NK-92 (cell line): ENCODE measurements around the gene MOCS3.

ENCODE experiments used
- DNase-seq: peaks from one replicate; lab custom pipeline; 2025; ENCODE audit not compliant: unreplicated experiment; lab: John Stamatoyannopoulos, UW

MOCS3 gene

DNA sequence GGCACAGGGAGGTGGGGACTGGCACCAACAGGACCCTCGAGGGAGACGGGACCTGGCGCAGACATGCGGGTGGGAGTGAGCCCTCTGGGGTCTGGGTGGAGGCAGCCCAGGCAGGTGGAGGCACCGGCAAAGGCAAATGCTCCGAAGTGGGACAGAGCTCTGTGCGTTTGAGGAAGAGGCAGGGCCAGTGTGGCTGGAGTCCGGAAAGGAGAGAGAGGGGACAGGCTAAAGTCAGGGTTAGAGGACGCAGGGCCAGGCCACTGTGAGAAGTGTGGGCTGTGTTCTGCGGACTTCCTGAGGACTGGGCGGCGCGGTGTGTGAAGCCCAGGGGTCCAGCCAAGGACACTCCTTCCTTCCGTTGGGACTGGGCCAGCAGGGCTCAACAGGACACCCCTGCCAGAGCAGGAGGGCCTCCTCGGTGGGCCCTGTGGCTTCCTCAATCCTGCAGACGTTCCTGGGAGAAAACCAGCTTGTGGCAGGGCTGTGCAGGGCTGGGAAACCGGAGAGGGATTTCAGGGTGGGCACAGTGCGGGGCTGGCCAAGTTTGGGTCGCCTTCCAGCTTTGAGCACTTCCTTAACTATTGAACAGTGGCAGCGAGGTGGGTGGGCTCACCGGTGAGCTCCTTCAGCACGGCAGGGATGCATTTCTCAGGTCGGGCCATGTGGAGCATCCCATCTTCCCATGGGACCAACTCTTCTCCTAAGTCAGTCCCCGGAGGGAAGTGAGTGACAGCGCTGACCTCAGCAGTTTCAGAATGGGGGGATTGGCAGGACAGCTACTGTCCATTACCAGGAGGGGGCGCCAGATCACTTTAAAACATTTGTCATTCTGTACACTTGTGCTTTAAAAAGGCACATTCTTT, 22.5 kb downstream of the MOCS3 start:
- no peak for DNase-seq

DNA sequence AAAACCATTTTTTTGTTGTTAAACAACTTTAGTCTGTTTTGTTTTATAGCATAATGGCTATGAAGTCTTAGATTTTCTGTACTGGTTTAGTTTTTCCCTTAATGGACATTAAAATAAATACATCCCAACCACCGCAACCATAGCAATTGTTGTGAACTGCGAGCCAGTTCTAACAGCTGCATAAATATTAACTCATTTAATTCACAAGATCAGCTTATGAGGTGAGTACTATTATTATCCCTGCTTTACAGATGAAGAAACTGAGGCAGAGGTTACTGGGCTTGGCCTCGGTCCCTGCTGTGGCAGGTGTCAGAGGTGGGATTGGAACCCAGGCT, 23.1 kb downstream of the MOCS3 start:
- DNase-seq, result no peak

DNA sequence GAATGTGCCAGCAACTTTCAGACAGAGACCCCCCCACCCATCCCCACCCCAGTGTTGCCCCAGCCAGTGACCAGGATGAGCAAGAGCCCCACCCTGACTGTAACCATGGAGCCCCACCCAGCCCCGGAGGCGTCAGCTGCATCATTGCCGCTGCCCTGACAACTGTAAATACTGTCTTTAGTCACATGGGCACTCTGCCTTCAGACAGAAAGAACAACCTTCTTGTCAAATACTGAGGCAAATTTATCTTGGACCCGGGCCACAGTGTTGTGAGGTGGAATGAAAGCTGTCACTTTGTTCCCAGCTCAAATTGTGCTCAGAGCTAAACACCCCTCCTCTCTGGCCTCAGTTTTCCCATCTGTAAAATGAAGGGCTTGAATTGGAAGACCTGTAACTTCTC, 23.7 kb downstream of the MOCS3 start:
- no peak for DNase-seq

DNA sequence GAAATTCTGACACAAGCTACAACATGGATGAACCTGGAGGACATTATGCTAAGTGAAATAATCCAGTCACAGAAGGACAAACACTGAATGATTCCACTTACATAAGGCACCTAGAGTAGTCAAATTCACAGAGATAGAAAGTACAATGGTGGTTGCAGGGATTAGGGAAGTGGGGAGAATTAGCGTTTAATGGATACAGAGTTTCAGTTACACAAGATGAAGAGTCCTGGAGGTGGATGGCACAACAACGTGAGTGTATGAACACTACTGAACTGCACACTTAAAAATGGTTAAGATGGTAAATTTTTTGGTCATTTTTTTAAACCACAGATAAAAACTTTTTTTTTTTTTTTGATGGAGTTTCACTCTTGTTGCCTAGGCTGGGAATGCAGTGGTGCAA, 24.7 kb downstream of the MOCS3 start:
- no peak for DNase-seq

DNA sequence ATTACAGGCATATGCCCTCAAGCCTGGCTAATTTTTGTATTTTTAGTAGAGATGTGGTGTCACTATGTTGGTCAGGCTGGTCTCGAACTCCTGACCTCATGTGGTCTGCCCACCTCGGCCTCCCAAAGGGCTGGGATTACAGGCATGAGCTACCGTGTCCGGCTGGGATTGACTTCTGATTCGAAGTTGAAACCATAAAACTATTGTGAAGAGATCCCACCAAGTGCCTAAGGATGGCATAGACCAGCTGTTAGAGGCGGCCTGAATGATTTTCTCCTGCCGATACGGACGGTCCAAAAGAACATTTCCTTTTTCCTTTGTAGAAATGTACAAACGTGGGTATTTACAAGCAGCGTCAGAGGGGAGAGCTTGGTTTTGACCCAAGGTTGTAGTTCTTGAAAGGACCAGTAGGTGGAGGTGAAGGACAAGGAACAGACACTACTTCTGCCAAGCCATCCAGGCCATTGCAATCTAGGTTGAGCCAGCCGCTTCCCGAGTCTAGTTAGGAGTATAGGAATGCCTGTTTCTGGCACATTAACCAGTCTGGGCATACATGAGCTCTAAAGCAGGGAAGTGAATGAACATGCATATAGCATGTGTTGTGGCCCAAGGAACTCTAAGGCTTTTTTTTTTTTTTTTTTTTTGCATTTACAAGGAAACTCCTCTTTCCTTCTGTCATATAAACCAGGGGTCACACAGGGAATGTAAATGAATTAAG, 29.0 kb downstream of the MOCS3 start:
- no peak for DNase-seq

DNA sequence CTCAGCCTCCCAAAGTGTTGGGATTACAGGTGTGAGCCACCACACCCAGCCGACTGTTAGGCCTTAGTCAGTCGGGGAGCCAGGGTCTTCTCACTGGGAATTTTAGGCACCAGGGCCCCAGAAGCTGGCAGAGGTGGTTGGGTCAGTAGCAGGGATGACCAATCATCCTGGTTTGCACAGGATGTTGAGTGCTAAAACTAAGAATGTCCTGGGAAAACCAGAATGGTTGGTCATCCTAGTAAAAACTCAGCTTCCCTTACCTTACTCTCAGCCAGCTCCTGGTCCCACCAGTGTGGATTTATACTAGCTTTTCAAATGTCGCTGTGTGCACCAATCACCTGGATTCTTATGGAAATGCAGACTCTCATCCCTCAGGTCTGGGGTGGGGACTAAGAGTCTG, 32.5 kb downstream of the MOCS3 start:
- DNase-seq, result no peak

DNA sequence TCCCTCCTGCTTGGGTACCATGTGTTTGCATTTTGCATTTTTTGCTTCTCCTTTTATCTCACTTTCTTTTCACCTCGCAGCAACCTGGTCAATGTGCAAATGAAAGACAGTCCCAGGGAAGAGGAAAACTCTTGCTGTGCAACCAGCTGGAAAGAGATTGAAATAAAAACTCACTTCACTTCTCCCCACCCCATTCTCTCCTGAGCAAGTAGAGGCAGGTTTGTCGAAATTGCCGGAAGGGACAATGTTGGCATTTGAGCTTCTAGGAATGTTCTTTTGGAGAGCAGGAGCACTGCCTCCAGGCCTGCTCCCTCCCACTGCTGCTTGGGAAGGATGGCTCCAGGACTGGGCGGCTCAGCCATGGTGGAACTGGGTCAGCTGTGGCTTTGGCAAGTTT, 33.7 kb downstream of the MOCS3 start:
- DNase-seq, result no peak

DNA sequence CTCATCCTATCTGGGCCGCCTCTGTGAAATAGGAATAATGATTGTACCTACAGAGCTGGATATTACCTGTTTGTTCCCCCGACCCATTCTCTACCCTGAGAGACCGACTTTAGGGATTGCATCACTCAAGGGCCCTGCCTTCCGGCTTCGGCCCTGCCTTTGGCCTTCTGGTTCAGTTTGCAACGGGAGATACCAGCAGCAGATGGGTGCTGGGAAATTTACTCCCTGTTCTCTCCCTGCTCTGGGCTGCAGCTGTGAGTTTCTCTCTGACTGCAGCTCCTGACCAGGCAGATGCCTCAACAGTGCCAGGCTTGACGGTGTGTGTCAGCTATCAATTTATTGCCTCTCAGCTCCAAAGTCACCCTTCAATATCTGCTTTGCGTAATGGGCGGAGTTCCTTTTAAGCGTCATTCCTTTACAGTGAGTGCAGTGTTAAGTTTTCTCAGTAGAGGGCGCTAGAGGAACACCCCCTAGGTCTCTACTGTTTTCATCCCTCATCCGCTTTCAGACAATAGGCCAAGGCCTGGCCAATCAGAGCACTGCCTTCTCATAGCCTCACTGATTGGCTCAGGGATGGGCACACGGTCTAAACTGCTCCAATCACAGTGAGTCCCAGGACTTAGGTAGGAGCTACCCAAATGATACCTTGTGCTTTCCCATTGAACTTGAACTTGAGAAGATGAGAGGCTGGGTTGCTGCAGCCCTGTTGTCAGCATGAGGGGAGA, 34.3 kb downstream of the MOCS3 start:
- DNase-seq, result no peak

DNA sequence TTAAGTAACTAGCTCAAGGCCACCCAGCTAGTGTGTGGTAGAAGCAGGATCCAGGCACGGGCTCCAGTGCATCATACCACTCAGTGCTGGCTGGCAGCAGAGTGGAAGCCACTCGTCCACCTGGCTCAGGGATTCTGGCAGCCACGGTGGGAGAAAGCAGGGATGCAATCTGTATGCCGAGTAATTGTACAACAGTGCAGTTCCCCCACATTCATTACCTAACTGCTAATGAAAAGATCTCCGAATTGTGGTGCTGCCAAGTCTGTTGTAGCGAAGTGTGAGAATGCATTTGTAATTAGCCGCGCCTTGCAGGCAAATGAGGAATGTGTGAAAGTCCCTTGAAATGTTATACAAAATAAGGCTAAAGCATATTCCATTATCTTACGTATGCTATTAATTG, 35.3 kb downstream of the MOCS3 start:
- no peak for DNase-seq

DNA sequence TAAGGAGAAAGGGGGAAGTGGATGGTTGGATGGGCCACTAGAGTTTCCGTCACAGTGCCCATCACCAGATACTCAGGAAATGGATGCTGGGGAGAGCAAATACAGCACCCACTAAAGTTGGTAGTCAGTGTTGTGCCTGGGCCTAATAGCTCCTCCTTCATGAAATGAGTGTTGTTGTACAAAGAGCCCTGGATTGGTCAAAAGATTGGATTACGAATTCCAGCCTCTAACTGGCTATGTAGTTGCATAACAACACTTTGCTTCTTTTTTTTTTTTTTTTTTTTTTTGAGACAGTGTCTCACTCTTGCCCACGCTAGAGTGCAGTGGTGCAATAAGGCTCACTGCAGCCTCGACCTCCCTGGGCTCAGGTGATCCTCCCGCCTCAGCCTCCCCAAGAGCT, 36.9 kb downstream of the MOCS3 start:
- no peak for DNase-seq

DNA sequence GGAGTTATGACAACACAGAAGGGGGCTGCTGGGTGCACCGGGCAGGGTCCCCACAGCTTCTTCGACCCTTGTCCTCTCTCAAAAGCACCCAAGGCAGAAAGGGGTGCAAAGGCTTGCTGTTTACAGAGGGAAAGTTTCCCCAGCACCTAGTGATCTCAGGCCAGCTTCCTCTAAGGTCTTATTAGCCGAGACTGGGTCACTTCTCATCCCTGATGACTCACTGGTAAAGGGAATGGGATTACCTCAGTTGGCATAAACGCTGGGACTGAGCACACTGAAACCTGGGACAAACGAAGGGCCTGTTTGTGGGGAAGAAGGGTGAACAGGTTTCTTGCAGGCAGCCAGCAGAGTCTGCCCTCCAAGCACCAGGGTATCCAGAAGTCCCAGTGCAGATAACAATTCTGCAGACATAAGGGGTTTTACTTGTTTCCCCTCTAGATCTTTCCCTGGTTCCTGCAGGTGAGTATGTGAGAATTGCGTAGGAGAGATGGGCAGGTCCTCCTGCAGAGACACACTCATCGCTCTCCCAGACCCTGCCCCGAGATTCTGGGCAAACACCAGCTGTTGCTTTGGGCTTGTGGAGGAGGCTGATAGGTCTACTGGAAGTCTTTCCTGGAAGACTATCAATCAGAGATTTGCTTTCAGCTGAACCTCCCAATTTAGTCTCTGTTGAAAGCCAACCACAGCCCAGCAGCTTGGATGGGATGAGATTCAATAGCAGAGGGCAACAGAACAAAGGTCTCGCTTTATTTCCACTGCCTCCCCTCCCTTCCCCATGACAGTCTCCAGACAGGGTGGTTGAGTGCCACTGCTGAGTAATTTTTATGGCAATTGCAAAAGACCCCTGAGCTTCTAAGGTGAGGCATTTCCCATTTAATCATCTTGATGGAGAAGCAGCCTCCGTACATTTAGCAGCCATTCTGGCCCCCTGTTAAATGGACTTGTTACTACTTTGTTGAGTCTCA, 38.6 kb downstream of the MOCS3 start:
- DNase-seq, result no peak

DNA sequence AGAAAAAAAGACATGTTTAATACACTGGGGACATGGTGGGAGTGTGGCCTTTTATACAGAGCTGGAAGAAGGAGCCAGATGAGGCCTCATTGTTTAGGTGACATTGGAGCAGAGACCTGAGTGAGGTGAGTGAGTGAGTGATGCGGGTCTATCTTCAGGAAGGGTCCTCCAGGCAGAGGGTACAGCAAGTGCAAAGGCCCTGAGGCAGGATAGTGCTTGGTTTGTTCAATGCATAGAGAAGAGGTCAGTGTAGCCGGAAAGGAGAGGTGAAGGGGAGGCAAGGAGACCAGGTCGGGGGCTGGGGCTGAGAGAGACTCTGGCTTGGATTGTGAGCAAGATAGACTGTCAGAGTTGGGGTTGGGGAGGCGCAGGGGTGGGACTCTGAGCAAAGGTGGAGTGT, 40.7 kb downstream of the MOCS3 start:
- no peak for DNase-seq

DNA sequence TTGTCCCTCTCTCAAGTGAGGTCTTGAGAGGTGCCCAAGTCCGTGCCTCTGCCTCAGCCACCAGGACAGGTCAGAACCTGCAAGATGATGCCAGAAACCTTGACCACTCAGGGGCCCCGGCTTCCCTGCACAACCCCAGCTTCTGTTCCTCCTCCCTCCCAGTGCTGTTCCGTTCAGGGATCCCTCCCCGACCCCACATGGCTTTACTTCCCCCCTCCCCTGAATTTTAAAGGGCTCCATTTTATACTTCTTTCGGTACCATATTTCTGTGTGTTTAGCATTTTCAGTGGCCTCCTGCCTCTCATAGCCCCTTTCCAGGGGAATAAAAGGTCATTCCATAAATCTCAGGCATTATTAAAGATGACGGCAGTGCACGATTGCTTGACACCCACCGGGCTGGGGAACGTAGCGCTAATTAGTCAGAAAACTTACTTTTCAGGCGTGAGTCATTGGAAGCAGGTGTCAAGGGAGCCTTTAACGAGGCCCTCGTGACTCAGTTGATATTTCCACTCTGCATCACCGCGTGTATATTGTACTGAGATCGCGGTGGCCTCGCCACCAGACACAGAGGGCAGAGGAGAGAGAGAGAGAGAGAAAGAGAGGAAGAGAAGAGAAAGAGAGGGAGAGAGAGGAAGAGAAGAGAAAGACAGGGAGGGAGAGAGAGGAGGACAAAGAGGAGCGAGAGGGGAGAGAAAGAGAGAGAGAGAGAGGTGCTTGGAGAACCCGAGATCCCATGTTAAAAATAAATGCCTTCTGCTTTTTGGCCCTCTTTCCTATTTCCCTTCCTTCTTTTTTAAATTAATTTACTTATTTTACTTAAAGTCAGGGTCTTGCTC, 43.0 kb downstream of the MOCS3 start:
- no peak for DNase-seq

DNA sequence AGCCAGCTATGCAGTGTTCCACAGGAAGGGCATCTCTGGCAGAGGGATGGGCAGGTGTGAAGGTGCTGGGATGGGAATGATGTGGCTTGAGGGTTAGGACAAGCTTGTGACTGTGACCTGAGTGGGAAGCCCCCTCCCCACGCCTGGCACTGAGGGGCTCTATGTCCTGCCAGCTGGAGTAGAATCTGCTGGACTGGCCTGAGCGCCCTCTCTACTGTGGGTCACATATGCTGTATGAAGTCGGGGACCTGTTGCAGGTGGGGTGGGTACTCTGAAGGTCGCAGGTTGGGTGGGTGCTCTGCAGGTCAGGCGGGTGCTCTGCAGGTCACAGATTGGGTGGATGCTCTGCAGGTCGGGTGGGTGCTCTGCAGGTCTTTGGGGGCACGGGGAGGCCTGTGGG, 44.0 kb downstream of the MOCS3 start:
- DNase-seq, result no peak

DNA sequence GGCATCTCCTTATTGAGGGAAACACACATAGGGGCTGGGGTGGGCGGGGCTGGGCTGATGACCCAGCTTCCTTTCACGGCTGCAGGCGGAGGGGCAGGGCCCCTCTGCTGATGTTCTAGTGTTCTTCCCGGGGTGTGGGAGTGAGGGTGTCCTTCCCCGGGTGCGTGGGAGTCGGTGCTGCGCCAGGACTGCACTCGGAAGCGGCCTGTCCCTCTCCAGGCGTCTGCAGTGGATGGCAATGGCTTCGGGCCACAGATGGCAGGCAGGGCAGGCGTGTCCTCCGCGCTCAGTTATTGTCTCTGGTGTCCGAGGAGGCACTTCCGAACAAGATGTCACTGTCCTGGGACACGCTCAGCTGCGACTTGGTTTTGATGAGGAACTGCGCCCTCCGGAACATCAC, 45.1 kb downstream of the MOCS3 start:
- no peak for DNase-seq

DNA sequence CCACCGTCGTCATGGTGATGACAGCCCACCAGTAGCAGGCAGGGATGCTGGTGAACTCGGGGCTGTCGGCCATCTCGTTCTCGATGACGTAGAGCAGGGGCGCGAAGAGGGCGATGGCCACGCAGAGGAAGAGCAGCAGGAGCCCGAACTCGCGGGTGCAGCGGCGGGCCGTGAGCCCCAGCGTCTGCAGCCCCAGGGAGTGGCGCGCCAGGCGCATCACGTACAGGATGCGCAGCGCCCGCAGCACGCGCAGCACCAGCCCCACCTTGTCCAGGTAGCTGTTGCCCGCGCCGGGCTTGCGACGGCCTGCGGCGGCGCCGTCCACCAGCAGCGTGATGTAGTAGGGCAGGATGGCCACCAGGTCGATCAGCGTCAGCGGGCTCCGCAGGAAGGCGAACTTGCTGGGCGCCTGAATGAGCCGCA, 45.7 kb downstream of the MOCS3 start:
- DNase-seq, result no peak

DNA sequence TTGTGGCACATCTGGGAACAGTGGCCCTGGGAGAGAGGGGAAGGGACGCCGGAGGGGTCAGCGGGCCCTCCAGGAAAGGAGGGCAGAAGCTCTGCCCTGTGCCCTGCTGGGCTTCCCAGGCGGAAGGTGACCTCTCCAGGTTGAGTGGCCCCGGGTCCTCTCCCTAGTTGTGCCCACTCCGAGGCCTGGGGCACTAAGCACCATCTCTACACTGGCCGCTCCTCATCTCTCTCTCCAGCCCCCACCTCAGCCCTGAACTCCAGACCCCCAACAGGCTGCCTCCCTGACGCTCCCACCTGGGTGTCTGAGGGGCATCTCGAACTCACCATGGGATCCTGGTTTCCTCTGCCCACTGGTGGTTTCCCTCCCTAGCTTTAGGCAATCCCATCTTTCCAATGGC, 46.2 kb downstream of the MOCS3 start:
- no peak for DNase-seq

DNA sequence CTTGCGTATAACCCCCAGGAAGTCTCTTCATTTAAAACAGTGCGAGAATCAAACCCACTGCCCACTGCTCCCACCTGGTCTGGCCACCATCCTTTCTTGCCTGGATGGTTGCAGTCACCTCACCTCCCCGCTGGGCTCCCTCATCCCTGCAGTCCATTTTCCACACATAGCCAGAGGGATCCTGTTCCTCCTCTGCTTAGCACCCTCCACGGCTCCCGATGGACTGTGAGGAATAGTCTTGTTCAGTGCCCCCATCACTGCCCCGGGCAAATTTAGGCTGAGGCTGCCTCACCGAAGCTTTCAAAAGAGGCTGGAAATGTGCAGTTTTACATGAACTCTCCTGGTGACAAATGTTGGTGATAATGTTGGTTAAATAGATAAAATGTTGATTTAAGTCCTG, 46.6 kb downstream of the MOCS3 start:
- no peak for DNase-seq

DNA sequence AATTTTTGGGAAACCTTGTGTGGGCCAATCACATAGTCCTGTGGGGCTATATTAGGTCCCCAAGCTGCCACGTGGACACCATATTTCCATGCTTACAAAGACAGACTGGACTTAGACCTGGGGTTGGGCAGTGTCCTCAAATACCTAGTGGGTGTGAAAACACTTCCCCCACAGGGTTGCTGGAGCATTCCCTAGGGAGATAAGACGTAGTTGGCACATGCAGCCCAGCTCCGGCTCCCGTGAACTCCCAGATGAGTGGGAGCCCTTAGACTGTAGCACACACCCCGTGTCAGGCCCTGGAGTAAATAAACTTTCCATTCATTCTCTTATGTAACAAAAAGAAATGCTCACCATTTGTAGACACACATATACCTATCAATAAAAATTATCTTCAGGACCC, 50.1 kb downstream of the MOCS3 start:
- no peak for DNase-seq
